HG02798 (cell line): ENCODE measurements around the gene IFI27L2.

Source experiments
- ATAC-seq: cut with Tn5 transposase; IDR thresholded peaks from one replicate; pipeline ENCODE4 v1.9.1; 2021; ENCODE audit warnings: mild to moderate bottlenecking; ENCODE audit not compliant: unreplicated experiment, poor library complexity

IFI27L2 gene

DNA sequence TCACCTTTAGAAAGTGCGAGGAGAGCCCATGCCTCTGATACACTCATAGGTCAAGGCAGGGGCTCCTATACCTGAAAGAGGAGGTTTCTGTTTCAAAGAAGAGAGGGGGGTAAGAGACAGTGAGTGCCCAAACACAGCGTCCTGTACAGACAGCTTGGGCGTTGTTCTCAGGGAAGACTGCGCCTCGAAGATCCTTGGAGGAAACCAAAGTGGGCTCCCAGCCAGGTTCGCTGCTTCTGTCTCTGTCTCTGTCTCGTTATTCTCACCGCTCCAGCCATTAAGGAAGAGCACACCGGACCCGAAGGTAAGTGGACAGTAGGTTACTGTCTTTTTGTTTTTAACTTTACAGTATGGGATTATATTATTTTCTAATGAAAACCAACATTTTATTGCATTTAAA, 24.7 kb downstream of the IFI27L2 start:
- ATAC-seq = no peak

DNA sequence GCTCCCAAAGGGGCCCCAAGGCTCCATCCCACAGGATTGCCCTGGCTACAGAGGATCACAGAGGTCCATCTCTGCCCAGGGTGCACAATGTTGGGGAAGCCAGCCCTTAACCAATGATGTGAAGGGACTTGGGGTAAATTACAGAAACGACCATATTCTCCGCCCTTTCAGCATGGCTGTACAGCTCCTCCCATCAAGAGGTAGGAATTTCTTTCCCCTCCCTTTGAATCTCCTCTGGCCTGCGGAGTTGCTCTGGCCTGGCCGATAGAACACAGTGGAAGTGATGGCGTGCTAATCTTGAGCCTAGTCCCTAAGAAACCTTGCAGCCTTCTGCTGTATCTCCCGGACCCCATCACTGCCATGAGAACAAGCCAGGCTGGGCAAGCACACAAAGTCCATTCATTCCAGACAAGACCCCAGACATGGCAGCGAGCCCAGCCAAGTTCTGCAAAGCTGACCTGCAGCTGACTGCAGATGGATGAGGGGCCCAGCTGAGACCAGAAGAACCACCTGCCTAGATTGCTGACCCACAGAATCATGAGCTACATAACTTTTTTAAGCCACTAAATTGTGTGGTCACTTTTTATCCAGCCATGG, 25.8 kb downstream of the IFI27L2 start:
- ATAC-seq = no peak

DNA sequence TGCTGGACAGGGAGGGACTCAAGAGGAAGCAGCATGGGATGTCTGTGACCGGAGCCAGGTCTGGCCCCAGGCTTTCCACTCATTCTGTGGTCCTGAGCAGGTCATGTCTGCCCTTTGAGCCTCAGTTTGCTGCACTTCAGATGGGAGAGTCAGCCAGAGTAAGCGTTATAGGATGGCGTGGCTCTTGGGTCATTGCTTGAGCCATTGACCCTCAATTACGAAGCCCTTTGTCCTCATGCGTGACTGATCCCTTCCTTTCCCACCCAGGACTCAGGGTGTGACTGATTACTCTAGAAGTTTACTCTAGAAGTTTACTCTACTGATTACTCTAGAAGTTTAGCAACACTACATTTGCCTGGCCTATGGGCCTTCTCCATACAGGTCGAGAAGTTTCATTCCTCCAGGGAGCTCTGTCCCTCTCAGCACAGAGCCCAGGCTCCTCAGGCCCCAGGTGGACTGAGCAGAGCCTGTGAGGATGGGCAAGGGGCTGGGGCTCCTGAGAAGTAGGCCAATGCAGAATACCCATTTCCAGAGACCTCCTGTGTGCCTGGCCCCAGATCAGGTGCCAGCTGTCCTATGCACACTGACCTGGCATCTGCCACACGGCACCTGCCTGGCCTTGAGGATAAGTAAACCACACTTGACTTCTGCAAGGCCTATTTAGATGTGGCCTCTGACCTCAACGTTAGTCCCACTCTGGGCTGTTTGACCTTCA, 26.5 kb downstream of the IFI27L2 start:
- ATAC-seq = no peak

DNA sequence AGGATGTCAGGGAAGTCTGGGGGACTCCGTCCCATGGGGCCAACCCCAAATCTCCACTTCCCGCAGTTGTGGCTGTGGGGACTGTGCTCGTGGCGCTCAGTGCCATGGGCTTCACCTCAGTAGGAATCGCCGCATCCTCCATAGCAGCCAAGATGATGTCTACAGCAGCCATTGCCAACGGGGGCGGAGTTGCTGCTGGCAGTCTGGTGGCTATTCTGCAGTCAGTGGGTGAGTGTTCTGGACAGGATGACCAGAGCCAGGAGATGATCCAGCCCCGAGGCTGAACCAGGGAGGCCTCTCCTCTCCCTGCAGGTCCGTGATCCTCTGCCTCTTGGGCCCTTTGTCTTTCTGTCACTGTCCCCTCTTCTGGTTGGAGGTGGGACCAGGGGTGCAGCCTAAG, 27.7 kb downstream of the IFI27L2 start:
- no peak for ATAC-seq

DNA sequence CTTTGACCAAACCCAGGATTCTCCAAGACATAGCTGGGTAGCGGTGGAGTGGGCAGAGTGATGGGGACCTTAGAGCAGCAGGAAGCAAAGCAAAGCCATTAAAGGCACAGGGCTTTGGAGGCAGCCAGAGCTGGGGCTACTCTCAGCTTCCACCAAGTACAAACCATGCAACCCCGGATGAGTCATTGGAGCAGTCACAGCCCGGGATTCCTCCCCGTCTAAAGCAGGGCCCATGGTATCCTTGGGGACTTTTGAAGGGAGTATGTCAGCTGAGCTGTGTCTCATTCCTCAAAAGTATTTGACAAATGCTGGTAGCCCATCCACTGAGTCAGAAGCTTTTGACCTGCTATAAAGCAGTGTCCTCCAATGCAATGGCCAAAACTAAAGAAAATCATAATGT, 28.6 kb downstream of the IFI27L2 start:
- ATAC-seq = no peak

DNA sequence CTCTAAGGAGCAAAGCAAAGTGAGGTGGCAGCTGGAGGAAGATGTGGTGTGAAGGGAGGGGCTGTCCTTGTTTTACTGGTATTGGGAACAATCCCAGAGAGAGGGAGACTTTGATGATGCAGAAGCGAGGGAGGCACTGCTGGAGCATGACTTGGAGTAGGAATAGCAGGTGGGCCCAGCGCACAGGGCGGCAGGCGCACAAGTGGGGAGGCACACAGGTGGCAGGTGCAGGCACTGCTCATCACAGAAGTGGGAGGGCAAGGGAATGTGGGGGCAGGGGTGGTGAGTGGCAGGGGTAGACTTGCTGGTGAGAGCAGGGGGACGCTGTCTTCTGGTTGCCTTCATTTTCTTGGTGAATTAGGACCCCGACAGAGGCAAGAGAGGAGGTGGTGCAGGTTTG, 30.4 kb downstream of the IFI27L2 start:
- ATAC-seq = no peak

DNA sequence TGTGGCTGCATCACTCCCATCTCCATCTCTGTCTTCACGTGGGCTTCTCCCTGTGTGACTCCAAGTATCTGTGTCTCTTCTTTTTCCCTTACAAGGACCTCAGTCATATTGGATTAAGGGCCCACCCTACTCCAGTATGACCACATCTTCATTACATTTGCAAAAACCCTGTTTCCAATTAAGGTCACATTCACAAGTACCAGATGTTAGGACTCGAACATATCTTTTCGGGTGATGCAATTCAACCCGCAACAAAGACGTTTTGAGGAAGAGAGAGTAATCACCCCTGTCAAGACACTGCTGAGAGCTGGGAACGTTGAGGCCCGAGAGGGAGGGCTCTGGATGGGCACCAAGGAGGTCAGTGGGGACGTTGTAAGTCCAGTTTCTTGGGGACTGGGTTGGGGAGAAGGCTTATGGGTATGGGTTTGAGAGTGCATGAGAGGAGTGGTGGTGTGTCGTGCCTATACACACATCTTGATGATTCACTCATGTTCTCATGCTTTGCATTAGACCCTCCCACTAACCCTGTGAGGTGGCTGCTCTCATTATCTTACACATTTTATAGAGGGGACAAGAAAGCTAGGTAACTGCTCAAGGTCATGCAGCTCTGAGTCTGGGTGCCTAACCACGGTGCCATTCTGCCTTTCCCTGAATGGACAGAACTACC, 30.9 kb downstream of the IFI27L2 start:
- ATAC-seq = no peak

DNA sequence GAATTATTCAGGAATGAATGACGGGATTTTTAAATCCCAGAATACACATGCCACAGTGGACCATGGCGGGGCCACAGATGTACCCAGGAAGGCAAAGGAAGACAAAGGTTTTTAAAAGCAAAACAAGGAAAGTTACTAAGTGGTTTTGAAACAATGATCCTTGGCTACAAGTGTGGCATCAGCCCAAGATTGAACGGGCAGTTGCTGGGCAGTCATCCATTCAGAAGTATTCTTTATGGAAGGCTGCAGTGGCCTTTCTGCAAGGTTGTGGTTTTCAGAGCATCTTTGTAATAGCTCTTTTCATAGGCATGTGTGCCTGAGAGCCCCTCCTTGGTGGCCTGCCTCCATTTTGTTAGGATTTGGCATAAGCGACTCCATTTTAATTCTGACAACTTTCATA, 32.3 kb downstream of the IFI27L2 start:
- ATAC-seq = no peak

DNA sequence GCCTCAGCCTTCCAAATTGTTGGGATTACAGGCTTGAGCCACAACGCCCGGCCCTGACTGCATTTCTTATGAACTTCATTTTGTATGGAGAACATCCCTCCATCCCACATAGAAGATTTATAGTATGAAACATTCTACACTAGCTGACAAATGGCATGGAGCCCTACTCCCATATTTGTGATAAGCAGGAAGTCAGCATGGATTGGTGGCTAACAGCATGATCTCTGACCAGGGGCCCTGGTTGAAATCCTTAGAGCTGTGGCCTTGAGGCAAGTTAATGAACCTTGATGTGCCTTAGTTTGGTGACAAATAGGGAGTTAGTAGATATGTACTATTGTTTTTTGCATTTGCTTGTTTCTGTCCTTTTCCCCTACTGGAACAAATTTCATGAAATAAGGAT, 36.0 kb downstream of the IFI27L2 start:
- no peak for ATAC-seq

DNA sequence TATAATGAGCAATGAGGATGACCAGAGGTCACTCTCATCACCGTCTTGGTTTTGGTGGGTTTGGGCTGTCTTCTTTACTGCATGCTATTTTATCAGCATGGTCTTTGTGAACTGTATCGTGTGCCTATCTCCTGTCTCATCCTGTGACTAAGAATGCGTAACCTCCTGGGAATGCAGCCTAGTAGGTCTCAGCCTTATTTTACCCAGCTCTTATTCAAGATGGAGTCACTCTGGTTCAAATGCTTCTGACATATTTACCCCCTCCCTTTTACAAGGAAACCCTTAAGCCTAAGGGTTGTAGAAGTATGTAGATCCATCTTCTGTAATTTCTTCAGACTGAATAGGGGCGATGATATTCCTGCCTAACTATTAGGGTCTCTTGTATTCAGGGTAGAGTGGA, 39.9 kb downstream of the IFI27L2 start:
- ATAC-seq = no peak

DNA sequence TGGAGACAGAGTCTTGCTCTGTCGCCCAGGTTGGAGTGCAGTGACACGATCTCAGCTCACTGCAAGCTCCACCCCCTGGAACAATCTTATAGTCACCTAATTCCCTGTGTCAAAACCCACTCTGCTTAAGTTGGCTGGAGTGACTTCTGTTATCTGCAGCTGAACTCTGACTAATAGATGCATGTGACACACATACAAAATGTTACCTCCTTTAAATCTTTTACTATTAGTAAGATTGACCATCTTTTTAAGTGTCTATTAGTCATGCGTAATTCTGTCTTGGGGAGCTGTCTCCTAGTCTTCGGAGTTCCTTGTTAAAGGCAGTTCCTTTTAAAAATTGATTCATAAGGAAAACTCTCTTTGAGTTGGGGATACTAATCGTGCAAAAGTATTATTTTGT, 40.9 kb downstream of the IFI27L2 start:
- ATAC-seq = no peak

DNA sequence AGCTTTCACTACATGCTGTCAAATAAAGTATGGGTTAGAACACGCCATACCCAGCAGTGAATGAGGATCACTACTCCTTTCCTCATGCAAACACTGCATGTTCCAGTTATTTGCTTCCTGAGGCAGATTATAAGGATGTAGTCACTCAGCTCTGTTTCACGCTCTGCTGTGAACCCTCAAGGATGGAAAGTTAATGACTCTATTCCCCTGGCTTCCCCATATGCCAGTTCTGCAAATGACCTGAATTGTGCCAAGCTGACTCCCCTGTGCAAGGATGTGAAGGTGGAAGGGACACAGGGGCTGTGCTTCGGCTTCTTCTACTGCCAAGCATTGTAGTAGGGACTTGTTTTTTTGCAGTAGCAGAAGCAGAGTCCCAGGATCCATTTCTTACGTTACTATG, 41.5 kb downstream of the IFI27L2 start:
- no peak for ATAC-seq

DNA sequence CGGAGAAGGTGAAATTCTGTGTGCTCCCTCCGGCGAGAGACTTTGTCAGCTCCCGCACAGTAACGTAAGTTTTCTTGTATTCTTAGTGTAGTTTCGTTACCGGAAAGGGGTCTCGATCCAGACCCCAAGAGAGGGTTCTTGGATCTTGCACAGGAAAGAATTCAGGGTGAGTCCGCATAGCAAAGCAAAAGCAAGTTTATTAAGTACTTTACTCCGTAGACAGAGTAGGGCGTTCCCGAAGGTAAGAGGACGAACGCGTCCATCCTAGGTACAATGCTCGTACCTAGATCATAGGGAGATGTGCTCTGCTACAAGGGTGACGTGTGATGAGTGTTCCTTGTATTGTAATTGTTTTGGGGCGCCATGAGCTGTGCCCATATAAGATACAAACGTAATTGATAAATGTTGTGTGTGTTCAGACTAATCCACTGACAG, 48.0 kb downstream of the IFI27L2 start:
- ATAC-seq = peak; percentile 21

DNA sequence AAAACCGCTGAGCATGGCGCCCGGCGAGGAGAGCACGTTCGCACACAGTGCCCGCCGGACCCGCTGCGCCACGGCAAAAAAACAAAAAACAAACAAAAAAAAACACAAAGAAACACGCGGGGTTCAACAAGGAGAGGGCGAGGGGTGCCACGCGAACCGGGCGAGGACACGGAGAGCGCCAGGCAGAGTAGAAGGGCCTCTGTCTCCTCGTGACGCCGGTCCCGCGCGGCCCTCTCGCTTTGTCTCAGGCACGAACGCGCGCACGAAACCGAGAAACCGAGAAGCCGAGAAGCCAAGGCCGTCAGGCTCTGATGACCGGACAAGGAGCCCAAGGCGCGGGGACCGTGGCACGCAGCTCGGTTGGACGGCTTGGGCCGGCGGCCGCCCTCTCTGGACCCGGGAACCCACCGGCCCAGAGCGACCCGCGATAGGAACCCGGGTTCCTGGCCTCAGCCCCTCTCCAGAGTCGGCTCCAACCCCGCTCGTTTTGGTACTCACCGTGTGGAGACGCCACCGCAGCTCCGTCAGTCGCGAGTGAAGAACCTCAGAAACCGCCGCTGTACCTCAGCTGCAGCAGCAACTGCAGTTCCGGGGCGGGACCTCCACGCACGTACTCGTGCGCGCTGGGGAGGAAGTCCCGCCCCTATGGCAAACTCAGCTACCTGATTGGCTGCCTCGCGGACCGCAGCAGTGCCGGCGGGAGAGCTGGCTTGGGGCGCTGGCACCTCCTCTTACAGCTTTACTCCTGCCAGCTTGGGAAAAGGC, 48.6 kb downstream of the IFI27L2 start, which contains the start of the genes DDX24 and IFI27L1:
TSS of gene DDX24 (minus strand) at position 582 of the 765 bp plus-strand sequence. CDS start 1,460 bp downstream, outside the sequence.
TSS of gene IFI27L1 (plus strand) at position 690 of the 765 bp plus-strand sequence. CDS start 15,628 bp downstream, outside the sequence.
- ATAC-seq = peak; percentile 99

DNA sequence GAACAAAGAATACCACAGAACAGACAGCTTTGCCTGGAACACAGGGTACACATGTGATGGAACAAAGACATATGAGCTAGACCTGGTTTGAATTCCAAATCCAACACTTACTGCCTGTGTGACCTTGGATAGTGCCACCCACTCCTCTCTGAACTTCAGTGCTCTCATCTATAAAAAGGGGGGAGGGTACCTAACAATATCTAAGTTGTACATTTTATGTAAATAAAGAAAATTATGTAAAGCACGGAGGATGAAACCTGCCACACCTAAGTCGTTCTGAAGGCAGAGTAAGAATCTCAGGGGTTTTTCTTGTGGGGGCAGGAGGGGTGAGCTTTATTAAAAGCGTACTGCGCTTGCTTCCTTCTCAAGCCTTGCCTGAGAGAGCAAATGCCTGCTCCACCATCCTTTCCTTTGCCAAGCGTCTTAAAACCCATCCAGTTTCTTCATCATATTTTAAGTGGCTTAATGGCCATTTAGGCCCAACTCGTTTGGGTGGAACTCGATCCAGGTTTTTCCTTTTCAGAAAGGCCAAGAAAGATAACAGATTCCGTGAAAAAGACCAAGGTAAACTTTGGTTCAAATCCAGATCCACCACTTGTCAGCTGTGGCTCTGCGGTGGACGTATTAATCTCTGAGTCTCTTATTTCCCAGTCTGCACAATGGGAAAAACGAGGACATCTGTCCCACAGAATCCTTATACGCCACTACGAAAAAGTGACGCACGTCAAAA, 49.3 kb downstream of the IFI27L2 start:
- no peak for ATAC-seq

DNA sequence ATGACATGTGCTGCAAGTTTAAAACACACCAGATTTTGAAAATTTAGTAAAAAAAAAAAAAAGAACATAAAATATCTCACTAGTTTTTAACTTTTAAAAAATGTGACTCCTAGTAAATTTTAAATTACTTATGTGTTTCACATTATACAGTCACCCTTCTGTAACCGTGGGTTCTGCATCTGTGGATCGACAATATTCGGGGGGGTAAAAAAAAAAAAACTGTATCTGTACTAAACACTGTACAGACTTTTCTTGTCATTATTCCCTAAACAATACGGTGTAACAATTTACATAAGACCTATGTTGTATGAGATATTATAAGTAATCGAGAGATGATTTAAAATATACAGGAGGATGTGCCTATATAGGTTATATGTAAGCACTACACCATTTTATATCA, 51.6 kb downstream of the IFI27L2 start:
- ATAC-seq = no peak
